Kasumi-1 (cell line): Measurements from ENCODE around the gene RAB36.

Experiments used
- DNase-seq, 2 experiments: peaks; one replicate each; lab custom pipeline; 2025; lab: John Stamatoyannopoulos, UW

RAB36 gene

DNA sequence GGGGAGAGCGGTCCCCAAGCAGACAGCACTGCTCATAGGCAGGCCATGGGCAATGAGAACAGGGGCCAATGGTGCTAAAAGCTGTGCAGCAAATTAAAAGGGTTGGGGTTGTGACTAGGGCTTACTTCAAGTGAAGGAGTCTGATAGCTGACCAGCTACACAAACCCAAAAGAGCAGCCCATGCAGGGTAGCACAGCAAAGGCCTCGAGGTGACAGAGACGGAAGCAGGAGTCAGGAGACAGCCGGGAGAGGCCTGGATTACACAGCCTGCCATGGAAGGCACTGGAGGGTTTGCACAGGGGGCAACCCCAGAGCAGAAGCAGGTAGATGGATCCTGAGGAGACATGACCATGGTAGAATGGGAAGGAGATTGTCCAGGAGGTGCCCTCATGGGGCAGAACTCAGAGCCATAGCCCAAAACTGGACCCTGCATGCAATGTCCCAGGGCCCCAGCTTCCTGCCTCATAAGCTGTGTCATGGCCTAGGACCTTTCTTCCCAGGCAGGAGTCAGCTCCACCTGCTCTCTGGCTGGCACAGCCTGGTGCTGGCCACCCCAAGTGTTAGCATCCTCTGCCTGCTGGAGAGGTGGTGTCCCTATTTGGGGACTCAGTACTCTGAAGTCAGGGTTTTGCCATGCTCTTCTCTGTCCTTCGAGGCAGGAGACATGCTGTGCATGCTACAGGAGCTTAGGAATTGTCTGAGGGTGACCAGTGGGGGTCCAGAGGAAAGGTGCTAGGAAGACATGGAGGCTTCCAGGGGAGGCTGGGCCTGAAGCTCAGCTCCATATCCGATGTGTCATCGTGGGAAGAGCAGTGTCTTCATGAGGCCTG, 36.8 kb upstream of the RAB36 start:
- no peak for DNase-seq

- DNase-seq = no peak
These were observed 36.3 kb upstream of the RAB36 start for GRCh38 chr22:23109079-23109347.

DNA sequence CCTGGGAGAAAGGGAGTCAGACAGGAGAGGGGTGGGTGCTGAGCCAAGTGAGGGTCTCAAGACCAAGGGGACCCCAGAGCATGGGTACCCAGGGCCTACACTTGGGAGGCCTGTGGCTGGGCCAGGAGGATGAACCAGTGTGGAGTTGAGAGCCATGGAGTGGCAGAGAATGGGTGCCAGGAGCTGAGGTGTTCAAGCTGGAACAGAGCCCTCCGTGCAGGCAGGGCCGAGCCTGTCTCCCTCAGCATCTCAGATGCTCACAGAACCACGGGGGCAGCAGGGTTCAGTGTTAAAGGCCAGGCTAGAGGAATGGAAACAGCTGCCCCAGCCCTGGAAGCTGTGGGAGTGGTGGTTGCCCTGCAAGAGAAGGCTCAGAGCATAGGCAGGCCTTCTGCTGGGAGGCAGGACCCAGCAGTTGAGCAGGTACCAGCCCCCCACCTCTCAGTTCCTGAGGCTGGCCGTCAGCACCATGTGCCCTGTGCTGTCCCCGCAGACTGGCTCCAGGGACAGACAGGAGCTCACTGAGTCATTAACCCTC, 35.8 kb upstream of the RAB36 start:
- no peak for DNase-seq

DNA sequence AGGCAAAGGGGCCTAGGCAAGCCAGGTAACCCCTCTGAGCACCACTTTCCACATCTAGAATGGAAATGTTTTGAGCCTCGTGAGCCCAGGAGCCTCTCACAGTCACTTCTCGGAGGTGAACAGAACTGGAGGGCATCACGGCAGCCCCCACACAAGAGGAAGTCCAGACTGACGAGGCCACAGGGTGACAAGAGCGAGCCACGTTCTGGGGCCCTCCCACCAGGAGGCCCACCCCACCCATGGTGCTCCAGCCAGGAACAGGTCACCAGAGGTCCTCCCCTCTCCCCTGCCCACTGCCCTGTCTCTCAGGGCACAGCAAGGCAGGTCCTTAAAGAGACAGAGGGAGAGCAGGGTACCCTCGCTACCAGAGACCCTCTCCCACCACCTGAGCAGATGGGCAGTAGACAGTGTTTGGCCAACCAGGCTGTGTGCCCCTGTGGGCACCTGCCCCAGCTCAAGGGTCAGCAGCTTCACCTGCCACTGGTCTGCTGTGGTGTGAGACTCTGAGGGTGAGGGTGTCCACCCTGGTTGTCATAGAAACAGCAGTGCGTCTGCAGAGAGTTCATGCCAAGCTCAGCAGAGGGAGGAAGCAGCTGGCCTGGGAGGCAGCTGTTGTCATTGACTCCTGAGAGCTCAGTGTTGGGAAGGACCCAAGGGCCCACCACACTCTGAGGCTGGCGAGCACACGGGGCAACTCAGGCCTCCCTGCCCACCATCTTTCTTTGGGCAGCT, 34.9 kb upstream of the RAB36 start:
- no peak for DNase-seq

- DNase-seq = no peak
These were observed 34.3 kb upstream of the RAB36 start for GRCh38 chr22:23110922-23111527.

DNA sequence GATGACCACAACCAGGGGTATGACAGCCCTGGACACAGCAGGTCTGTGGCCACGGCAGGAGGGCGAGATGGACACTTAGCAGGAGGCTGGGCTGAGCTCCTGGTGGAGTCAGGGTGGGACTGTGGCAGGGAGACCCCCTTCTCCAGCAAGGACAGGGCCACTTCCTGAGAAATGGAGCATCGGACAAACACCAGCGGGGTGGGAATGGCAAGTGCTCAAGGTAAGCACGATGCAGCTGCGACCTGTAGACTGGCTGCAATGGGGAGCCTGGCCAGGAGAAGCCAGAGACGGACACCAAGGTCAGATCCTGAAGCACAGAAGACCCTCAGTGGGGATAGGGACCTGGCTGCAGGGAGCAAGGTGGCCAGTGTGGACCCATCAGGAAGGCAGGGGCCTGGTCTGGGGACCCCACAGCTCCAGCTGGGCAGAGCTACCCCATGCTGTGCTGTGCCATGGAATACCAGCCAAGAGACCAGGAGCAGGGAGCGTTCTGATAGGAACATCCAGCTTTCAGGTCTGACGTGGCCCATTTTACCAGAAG, 32.7 kb upstream of the RAB36 start:
- DNase-seq = no peak

- DNase-seq = no peak
These were observed 32.0 kb upstream of the RAB36 start for GRCh38 chr22:23113067-23113846.

GRCh38 chr22:23113847-23114720, 31.2 kb upstream of the RAB36 start:
- DNase-seq = no peak

- DNase-seq = no peak
These were observed 30.6 kb upstream of the RAB36 start for GRCh38 chr22:23114721-23115020.

GRCh38 chr22:23115369-23115768, 29.9 kb upstream of the RAB36 start:
- DNase-seq = no peak

DNA sequence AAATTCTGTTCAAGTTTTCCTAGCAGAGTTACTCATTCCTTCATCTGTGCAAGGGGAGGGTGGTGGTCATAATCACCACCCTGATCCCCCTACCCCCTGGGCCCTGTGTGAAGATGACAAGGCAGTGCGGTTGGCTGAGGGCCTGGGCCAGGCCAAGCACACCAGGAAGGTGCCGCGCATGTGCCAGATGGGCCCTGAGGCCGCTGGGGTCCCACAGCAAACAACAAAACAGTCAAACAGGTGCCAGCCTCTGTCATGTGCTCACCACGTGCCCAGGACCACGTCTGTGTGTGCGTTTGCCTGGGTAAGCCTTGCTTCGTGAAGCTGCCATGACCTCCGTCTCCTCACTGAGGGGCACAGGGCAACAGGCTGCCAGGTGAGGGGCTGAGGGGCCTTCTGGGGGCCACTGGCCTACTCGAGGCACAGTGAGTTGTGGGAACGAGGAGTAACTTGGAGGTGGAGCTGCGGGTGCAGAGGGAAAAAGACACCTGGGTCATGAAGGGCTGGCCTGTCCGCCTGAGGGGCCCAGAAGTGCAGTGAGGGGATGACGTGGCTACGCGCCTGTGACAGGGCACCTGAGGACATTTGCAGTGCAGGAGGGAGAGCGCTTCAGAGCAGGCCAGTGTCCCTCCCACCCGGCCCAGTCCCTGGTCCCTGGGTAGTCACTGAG, 29.3 kb upstream of the RAB36 start:
- DNase-seq = no peak

DNA sequence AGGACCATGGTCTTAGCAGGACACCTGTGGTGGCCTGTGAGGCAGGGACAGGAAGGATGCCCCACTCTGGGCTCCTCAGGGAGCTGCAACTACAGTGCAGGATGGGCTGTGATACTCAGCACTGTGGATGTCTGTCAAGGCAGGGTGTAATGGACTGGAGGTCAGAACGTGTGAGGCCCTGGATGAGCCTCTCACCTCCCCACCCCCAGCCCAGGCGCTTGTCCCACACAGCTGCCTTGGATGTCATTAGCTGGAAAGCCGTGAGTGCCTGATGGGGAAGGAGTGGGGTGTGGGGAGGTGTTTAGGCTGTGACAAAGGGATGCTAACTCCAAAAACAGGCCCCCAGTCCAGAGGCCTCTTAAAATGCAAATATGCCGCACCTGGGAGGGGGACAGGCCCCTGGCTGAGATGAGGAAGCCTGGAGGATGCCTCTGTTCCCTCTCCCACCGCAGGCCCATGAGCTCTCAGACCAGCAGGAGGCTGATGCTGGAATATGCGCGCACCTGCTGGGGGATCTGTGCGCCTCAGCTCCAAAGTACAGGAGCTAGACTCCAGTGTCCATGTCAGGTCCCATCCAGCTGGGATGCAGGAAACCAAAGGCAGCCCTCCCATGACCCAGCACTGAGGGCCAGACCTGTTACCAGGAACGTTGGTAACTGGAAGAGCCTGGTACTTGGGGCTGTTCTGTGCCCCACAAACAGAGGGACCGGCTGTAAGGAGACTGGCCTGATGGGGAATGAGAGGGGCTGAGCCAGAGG, 28.6 kb upstream of the RAB36 start:
- no peak for DNase-seq

GRCh38 chr22:23117275-23117674, 28.0 kb upstream of the RAB36 start:
- DNase-seq = no peak

GRCh38 chr22:23117891-23118646, 27.2 kb upstream of the RAB36 start:
- DNase-seq = no peak

- DNase-seq = no peak
These were observed 26.4 kb upstream of the RAB36 start for GRCh38 chr22:23118647-23119493.

- no peak for DNase-seq
These were observed 25.5 kb upstream of the RAB36 start for GRCh38 chr22:23119494-23120414.

GRCh38 chr22:23120415-23120899, 24.8 kb upstream of the RAB36 start:
- no peak for DNase-seq
